H1 (cell line): Measurements from ENCODE around the gene SFTPB. TPM values are rescaled to one million over a fixed set of nuclear protein-coding genes. Genes with fewer than 3 reads are reported as not detected.

ENCODE experiments used
- BRCA1 ChIP-seq: IDR thresholded peaks from 2 replicates; pipeline ENCODE4 v1.6.1; 2012; ENCODE audit warnings: low read depth, low read length, improper control_type of control experiment
- HDAC6 ChIP-seq: IDR thresholded peaks from one replicate; pipeline ENCODE4 v1.7.1; 2012; ENCODE audit warnings: low read depth, mild to moderate bottlenecking, inconsistent platforms, low read length, moderate library complexity
- KDM4A ChIP-seq: IDR thresholded peaks from one replicate; pipeline ENCODE4 v1.7.1; 2012; ENCODE audit warnings: low read depth, mild to moderate bottlenecking, moderate library complexity, low read length, inconsistent platforms; ENCODE audit not compliant: severe bottlenecking
- NRF1 ChIP-seq: IDR thresholded peaks from 2 replicates; pipeline ENCODE4 v1.6.1; 2011; ENCODE audit warnings: mild to moderate bottlenecking, low read depth, low read length, improper control_type of control experiment
- SIRT6 ChIP-seq: IDR thresholded peaks from one replicate; pipeline ENCODE4 v1.7.1; 2012; ENCODE audit warnings: low read length, inconsistent platforms
- SP4 ChIP-seq: IDR thresholded peaks from 2 replicates; pipeline ENCODE4 v1.6.1; 2012; ENCODE audit warnings: low read length, inconsistent platforms
- TAF7 ChIP-seq: optimal IDR thresholded peaks from 2 replicates; pipeline ENCODE3; 2011; ENCODE audit warnings: low read depth, mild to moderate bottlenecking, inconsistent platforms, low read length, moderate library complexity, borderline replicate concordance
- polyA plus RNA-seq, 7 experiments: library from polyadenylated mRNA; depleted of rRNA in 3 of 7; stranded (reverse) in 5 of 7; unstranded in 2 of 7; fragments of >200 nt in 5 of 7; fragments of 200-250 nt in 2 of 7; gene quantifications; 1 replicate in 5 of 7; 2 replicates in 1 of 7; 4 replicates in 1 of 7; pipeline versions ENCODE4 v1.2.1 to v1.2.3, GENCODE V29; 2011 to 2013; ENCODE audit warnings: missing spikeins in 2 of 7, mixed read lengths in 2 of 7
- total RNA-seq: library from RNA; stranded (reverse); fragmentation: NEBNext Ultra II Directional; extraction: Animal tissue kit (Norgen Biotek cat#: 25700); gene quantifications from 2 replicates; pipeline ENCODE4 v1.2.1, GENCODE V29; 2021
- TF ChIP-seq, protein P1 (sequence below): fragments of 300-600 bp; sonication (generic); IDR thresholded peaks from 2 replicates; pipeline ENCODE4 v1.7.1; 2012; ENCODE audit warnings: low read length, moderate library complexity, mild to moderate bottlenecking, inconsistent platforms; ENCODE audit not compliant: insufficient replicate concordance
- TF ChIP-seq, protein P2 (sequence below): IDR thresholded peaks from 2 replicates; pipeline ENCODE4 v1.6.1; 2011; ENCODE audit warnings: low read length, improper control_type of control experiment
- TF ChIP-seq, protein P3 (sequence below): IDR thresholded peaks from 2 replicates; pipeline ENCODE4 v1.6.1; 2012; ENCODE audit warnings: inconsistent platforms

SFTPB gene
- total and polyA plus RNA-seq, 2 of the 8 experiments (the other 6 are each of a cell fraction or from before 2014, with no cell fraction given): not detected

DNA sequence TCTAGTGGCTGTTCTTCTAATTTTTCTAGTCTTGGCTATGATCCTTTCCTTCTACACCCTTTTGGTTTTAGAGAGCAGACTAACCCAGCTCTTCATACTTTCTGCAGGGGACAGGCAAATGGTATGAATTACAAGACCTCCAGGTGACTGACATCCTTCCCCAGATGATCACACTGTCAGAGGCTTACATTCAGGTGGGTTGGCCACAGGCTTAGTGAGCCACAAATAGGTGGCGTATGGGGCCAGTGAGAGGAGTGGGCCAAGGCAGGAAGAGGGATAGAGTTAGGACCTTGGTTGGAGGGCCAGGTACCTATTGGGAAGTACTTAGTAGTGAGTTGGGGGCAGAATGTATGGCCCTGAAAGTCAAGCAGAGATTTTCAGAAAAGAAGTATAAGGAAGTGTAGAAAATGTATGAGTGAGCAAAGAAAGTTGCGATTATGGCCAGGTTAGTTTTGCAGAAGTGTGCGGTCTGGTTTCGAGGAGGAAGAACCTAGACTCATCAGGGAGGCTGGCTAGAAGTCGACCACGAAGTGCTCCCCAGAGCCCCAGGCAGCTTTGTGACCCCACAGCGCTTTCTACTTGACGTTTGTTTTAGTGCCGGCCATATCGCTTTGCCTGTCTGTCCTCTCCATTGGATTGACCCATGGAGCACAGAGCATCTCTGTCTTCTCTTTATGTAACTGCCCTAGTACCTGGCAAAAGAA lies 20.0 kb downstream of the SFTPB start (continued):
- TF ChIP-seq, protein P1, sequence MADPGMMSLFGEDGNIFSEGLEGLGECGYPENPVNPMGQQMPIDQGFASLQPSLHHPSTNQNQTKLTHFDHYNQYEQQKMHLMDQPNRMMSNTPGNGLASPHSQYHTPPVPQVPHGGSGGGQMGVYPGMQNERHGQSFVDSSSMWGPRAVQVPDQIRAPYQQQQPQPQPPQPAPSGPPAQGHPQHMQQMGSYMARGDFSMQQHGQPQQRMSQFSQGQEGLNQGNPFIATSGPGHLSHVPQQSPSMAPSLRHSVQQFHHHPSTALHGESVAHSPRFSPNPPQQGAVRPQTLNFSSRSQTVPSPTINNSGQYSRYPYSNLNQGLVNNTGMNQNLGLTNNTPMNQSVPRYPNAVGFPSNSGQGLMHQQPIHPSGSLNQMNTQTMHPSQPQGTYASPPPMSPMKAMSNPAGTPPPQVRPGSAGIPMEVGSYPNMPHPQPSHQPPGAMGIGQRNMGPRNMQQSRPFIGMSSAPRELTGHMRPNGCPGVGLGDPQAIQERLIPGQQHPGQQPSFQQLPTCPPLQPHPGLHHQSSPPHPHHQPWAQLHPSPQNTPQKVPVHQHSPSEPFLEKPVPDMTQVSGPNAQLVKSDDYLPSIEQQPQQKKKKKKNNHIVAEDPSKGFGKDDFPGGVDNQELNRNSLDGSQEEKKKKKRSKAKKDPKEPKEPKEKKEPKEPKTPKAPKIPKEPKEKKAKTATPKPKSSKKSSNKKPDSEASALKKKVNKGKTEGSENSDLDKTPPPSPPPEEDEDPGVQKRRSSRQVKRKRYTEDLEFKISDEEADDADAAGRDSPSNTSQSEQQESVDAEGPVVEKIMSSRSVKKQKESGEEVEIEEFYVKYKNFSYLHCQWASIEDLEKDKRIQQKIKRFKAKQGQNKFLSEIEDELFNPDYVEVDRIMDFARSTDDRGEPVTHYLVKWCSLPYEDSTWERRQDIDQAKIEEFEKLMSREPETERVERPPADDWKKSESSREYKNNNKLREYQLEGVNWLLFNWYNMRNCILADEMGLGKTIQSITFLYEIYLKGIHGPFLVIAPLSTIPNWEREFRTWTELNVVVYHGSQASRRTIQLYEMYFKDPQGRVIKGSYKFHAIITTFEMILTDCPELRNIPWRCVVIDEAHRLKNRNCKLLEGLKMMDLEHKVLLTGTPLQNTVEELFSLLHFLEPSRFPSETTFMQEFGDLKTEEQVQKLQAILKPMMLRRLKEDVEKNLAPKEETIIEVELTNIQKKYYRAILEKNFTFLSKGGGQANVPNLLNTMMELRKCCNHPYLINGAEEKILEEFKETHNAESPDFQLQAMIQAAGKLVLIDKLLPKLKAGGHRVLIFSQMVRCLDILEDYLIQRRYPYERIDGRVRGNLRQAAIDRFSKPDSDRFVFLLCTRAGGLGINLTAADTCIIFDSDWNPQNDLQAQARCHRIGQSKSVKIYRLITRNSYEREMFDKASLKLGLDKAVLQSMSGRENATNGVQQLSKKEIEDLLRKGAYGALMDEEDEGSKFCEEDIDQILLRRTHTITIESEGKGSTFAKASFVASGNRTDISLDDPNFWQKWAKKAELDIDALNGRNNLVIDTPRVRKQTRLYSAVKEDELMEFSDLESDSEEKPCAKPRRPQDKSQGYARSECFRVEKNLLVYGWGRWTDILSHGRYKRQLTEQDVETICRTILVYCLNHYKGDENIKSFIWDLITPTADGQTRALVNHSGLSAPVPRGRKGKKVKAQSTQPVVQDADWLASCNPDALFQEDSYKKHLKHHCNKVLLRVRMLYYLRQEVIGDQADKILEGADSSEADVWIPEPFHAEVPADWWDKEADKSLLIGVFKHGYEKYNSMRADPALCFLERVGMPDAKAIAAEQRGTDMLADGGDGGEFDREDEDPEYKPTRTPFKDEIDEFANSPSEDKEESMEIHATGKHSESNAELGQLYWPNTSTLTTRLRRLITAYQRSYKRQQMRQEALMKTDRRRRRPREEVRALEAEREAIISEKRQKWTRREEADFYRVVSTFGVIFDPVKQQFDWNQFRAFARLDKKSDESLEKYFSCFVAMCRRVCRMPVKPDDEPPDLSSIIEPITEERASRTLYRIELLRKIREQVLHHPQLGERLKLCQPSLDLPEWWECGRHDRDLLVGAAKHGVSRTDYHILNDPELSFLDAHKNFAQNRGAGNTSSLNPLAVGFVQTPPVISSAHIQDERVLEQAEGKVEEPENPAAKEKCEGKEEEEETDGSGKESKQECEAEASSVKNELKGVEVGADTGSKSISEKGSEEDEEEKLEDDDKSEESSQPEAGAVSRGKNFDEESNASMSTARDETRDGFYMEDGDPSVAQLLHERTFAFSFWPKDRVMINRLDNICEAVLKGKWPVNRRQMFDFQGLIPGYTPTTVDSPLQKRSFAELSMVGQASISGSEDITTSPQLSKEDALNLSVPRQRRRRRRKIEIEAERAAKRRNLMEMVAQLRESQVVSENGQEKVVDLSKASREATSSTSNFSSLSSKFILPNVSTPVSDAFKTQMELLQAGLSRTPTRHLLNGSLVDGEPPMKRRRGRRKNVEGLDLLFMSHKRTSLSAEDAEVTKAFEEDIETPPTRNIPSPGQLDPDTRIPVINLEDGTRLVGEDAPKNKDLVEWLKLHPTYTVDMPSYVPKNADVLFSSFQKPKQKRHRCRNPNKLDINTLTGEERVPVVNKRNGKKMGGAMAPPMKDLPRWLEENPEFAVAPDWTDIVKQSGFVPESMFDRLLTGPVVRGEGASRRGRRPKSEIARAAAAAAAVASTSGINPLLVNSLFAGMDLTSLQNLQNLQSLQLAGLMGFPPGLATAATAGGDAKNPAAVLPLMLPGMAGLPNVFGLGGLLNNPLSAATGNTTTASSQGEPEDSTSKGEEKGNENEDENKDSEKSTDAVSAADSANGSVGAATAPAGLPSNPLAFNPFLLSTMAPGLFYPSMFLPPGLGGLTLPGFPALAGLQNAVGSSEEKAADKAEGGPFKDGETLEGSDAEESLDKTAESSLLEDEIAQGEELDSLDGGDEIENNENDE: no peak
- TF ChIP-seq, protein P2, sequence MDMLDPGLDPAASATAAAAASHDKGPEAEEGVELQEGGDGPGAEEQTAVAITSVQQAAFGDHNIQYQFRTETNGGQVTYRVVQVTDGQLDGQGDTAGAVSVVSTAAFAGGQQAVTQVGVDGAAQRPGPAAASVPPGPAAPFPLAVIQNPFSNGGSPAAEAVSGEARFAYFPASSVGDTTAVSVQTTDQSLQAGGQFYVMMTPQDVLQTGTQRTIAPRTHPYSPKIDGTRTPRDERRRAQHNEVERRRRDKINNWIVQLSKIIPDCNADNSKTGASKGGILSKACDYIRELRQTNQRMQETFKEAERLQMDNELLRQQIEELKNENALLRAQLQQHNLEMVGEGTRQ: no peak
- TF ChIP-seq NRF1 (no peak), BRCA1 (no peak), TAF7 (no peak), SIRT6 (no peak), HDAC6 (no peak), SP4 (no peak), KDM4A (no peak)
- TF ChIP-seq, protein P3, sequence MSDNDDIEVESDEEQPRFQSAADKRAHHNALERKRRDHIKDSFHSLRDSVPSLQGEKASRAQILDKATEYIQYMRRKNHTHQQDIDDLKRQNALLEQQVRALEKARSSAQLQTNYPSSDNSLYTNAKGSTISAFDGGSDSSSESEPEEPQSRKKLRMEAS: no peak
